ENCODE measurements around the gene FOXK1. TPM values are rescaled to one million over a fixed set of nuclear protein-coding genes. Genes with fewer than 3 reads are reported as not detected.

FOXK1 gene
- total RNA-seq, 1 donor from 2014 or later = 30.4 TPM

DNA sequence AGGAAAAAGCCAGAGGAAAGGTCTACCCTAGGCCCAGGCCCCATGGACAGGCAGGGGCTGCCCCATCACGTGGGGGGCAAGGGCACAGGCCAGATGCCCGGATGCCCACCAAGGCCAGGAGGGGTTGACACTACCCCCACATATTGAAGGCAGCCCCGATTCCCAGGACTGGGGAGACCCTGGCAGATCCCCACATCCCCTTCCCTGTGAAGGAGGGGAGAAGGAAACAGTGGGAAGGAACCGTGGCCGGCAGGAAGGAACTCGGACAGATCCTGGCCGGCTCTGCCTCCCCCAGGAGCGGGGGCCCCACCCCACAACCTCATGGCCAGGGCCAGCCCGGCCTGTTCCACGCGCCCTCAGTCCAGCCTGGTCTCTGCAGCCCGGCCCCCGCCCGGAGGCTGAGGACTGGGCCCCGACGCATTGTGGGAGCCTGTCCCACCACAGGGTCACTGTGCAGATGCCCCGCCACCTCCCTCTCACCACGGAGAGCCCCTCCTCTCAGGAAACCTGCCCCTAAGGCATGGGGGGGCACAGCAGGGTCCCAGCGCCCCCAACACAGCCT is 138.4 kb downstream of the FOXK1 start:
- TF ChIP-seq, protein P1, sequence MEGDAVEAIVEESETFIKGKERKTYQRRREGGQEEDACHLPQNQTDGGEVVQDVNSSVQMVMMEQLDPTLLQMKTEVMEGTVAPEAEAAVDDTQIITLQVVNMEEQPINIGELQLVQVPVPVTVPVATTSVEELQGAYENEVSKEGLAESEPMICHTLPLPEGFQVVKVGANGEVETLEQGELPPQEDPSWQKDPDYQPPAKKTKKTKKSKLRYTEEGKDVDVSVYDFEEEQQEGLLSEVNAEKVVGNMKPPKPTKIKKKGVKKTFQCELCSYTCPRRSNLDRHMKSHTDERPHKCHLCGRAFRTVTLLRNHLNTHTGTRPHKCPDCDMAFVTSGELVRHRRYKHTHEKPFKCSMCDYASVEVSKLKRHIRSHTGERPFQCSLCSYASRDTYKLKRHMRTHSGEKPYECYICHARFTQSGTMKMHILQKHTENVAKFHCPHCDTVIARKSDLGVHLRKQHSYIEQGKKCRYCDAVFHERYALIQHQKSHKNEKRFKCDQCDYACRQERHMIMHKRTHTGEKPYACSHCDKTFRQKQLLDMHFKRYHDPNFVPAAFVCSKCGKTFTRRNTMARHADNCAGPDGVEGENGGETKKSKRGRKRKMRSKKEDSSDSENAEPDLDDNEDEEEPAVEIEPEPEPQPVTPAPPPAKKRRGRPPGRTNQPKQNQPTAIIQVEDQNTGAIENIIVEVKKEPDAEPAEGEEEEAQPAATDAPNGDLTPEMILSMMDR (conservative IDR thresholded peaks at IDR 0.05; ENCODE audit: low read depth, low read length) = no peak
- no peak for DNase-seq (ENCODE audit: low read depth)
- H3K4me3 ChIP-seq (ENCODE audit: low read depth, low read length) = no peak overlapping the region

Other genes with a start within 250 kb of the FOXK1 start
- gene AP5Z1, start 93.3 kb downstream of the FOXK1 start, total RNA-seq = 21.1 and 21.4 TPM in 2 replicates
- gene PAPOLB, start 179.7 kb downstream of the FOXK1 start, total RNA-seq = 0.07 TPM in 1 of 2 replicates, not detected in the other
- 1.2 and 2.4 TPM in 2 replicates for gene RADIL, start 201.4 kb downstream of the FOXK1 start, total RNA-seq

All from epithelial cell of proximal tubule (primary cell).